SK-N-MC (cell line): ENCODE data around the gene KLRC2.

Experiments
- FOXP2 ChIP-seq: optimal IDR thresholded peaks from 2 replicates; pipeline ENCODE3; 2011; ENCODE audit warnings: mild to moderate bottlenecking, moderate library complexity; ENCODE audit not compliant: insufficient read depth; ENCODE audit errors: extremely low read length, control extremely low read depth
- POLR2AphosphoS5 ChIP-seq: IDR thresholded peaks from 2 replicates; pipeline ENCODE4 v1.6.1; 2012; ENCODE audit warnings: mild to moderate bottlenecking, low read depth, low read length, borderline replicate concordance

- TF ChIP-seq POLR2AphosphoS5 (no peak), FOXP2 (no peak)
These were observed 20.0 kb upstream of the KLRC2 start for GRCh38 chr12:10455766-10456165.
